H1 (cell line): ENCODE results near the gene ABCA5. TPM values are rescaled to one million over a fixed set of nuclear protein-coding genes. Genes with fewer than 3 reads are reported as not detected.

Experiments used
- CTCF ChIA-PET: fragments of 300-600 bp; sonication (Branson Sonifier 250); formaldehyde crosslinking; loops from one replicate; lab custom pipeline; 2021; ENCODE audit not compliant: partially characterized antibody; lab: Charles Lee
- POLR2A ChIA-PET: fragments of 300-600 bp; sonication (Branson Sonifier 250); formaldehyde crosslinking; loops from one replicate; lab custom pipeline; 2021; ENCODE audit warnings: inconsistent platforms; ENCODE audit not compliant: partially characterized antibody; lab: Charles Lee
- DNase-seq, 2 experiments: peaks; one replicate each; pipeline versions ENCODE4 v3.0.0 to v3.0.0-alpha.2; 2010 to 2022; ENCODE audit warnings: low spot score in 2 of 2, low read depth in 1 of 2, mixed read lengths in 1 of 2
- FAIRE-seq: peaks from 2 replicates; lab custom pipeline; 2011; peaks lifted over from hg19 to GRCh38; lab: Jason Lieb, UNC
- H2AFZ ChIP-seq: 2 replicates; pipeline ENCODE4 v1.8.1; 2012; ENCODE audit warnings: low read length, inconsistent platforms
- H2AK5ac ChIP-seq: 2 replicates; pipeline ENCODE4 v1.6.1; 2013; ENCODE audit warnings: low read depth, low read length
- H2BK120ac ChIP-seq: replicated peaks from 2 replicates; pipeline ENCODE3; 2013; ENCODE audit warnings: low read depth, low read length, inconsistent platforms
- H2BK12ac ChIP-seq: 2 replicates; pipeline ENCODE4 v1.6.1; 2013; ENCODE audit warnings: low read depth, low read length
- H2BK15ac ChIP-seq: 2 replicates; pipeline ENCODE4 v1.6.1; 2013; ENCODE audit warnings: low read length
- H2BK20ac ChIP-seq: 2 replicates; pipeline ENCODE4 v1.6.1; 2013; ENCODE audit warnings: low read length
- H2BK5ac ChIP-seq: 2 replicates; pipeline ENCODE4 v1.6.1; 2013; ENCODE audit warnings: low read depth, low read length
- H3K14ac ChIP-seq: 2 replicates; pipeline ENCODE4 v1.6.1; 2013; ENCODE audit warnings: inconsistent platforms; ENCODE audit not compliant: insufficient read length
- H3K18ac ChIP-seq: 2 replicates; pipeline ENCODE4 v1.6.1; 2013; ENCODE audit warnings: low read length; ENCODE audit errors: extremely low read depth
- H3K23ac ChIP-seq: 2 replicates; pipeline ENCODE4 v1.6.1; 2013; ENCODE audit warnings: inconsistent platforms; ENCODE audit not compliant: insufficient read length
- H3K23me2 ChIP-seq: 2 replicates; pipeline ENCODE4 v1.6.1; 2013; ENCODE audit warnings: low read depth, low read length
- H3K27ac ChIP-seq: 2 replicates; pipeline ENCODE4 v1.6.1; 2011; ENCODE audit warnings: low read depth, low read length, inconsistent platforms
- H3K27me3 ChIP-seq, 4 experiments: replicated peaks in 1 of 4; 1 replicate in 1 of 4; 2 replicates in 3 of 4; pipeline versions ENCODE4 v1.6.1 to v1.8.1; 2011 to 2013; ENCODE audit warnings: low read length in 3 of 4, mild to moderate bottlenecking in 3 of 4, inconsistent platforms in 2 of 4, mixed read lengths in 2 of 4, moderate library complexity in 1 of 4; ENCODE audit not compliant: control insufficient read depth in 3 of 4, insufficient read depth in 3 of 4; ENCODE audit errors: extremely low read depth in 1 of 4
- H3K36me3 ChIP-seq, 4 experiments: 2 replicates each; pipeline versions ENCODE4 v1.6.1 to v1.8.1; 2011 to 2013; ENCODE audit warnings: mild to moderate bottlenecking in 4 of 4, low read length in 3 of 4, moderate library complexity in 2 of 4, control low read depth in 1 of 4, inconsistent platforms in 1 of 4; ENCODE audit not compliant: insufficient read depth in 4 of 4, control insufficient read depth in 2 of 4
- H3K4ac ChIP-seq: replicated peaks from 2 replicates; pipeline ENCODE3; 2013; ENCODE audit warnings: low read length, low read depth, mixed read lengths, inconsistent platforms; ENCODE audit not compliant: insufficient read length
- H3K4me1 ChIP-seq, 4 experiments: replicated peaks in 1 of 4; 1 replicate in 1 of 4; 2 replicates in 3 of 4; pipeline versions ENCODE4 v1.6.1 to v1.8.1; 2011 to 2013; ENCODE audit warnings: low read length in 3 of 4, inconsistent platforms in 2 of 4, mixed read lengths in 1 of 4; ENCODE audit not compliant: insufficient read depth in 4 of 4, control insufficient read depth in 3 of 4
- H3K4me2 ChIP-seq, 2 experiments: 2 replicates each; pipeline versions ENCODE4 v1.6.1 to v1.8.1; 2011 to 2013; ENCODE audit warnings: low read depth in 2 of 2, low read length in 2 of 2, control low read depth in 1 of 2, inconsistent platforms in 1 of 2, mild to moderate bottlenecking in 1 of 2; ENCODE audit not compliant: insufficient read depth in 1 of 2
- H3K4me3 ChIP-seq, 4 experiments: fragments of 200-600, 300-600 bp in 1 of 4; sonication (generic), shearing (Covaris generic), sonication (Bioruptor Twin) in 1 of 4; 2 replicates each; pipeline versions ENCODE4 v1.5.1 to v1.8.1; 2011 to 2016; ENCODE audit warnings: low read length in 4 of 4, low read depth in 3 of 4, control low read depth in 2 of 4, inconsistent platforms in 2 of 4, mild to moderate bottlenecking in 2 of 4, mixed read lengths in 1 of 4, moderate library complexity in 1 of 4; ENCODE audit not compliant: insufficient read depth in 2 of 4; ENCODE audit errors: extremely low read depth in 1 of 4
- H3K56ac ChIP-seq: replicated peaks from 2 replicates; pipeline ENCODE3; 2013; ENCODE audit warnings: low read depth, mild to moderate bottlenecking, mixed read lengths, low read length, inconsistent platforms; ENCODE audit not compliant: insufficient read length
- H3K79me1 ChIP-seq: 2 replicates; pipeline ENCODE4 v1.6.1; 2013; ENCODE audit warnings: low read depth, low read length, control low read depth
- H3K79me2 ChIP-seq, 2 experiments: 2 replicates each; pipeline versions ENCODE4 v1.6.1 to v1.8.1; 2012 to 2013; ENCODE audit warnings: low read length in 2 of 2, mild to moderate bottlenecking in 2 of 2, inconsistent platforms in 1 of 2; ENCODE audit not compliant: insufficient read depth in 2 of 2, control insufficient read depth in 1 of 2
- H3K9ac ChIP-seq, 4 experiments: replicated peaks in 1 of 4; 1 replicate in 1 of 4; 2 replicates in 3 of 4; pipeline versions ENCODE4 v1.6.1 to v1.8.1; 2011 to 2013; ENCODE audit warnings: low read depth in 3 of 4, low read length in 3 of 4, control low read depth in 2 of 4, mild to moderate bottlenecking in 2 of 4, moderate library complexity in 2 of 4, inconsistent platforms in 1 of 4; ENCODE audit errors: extremely low read depth in 1 of 4
- H3K9me3 ChIP-seq, 2 experiments: 2 replicates each; pipeline versions ENCODE4 v1.6.1 to v1.8.1; 2012 to 2013; ENCODE audit warnings: mild to moderate bottlenecking in 2 of 2, moderate library complexity in 2 of 2, control low read depth in 1 of 2, inconsistent platforms in 1 of 2, low read depth in 1 of 2, low read length in 1 of 2, mixed read lengths in 1 of 2; ENCODE audit not compliant: insufficient read depth in 2 of 2
- H4K20me1 ChIP-seq, 2 experiments: replicated peaks in 1 of 2; 2 replicates each; pipeline versions ENCODE3 to v1.8.1; 2011 to 2013; ENCODE audit warnings: inconsistent platforms in 2 of 2, low read length in 2 of 2, mild to moderate bottlenecking in 1 of 2; ENCODE audit not compliant: insufficient read depth in 2 of 2, control insufficient read depth in 1 of 2
- H4K5ac ChIP-seq: 2 replicates; pipeline ENCODE4 v1.6.1; 2013; ENCODE audit warnings: low read length, low read depth, mixed read lengths, inconsistent platforms; ENCODE audit not compliant: insufficient read length
- H4K8ac ChIP-seq: 2 replicates; pipeline ENCODE4 v1.8.0; 2013; ENCODE audit warnings: mild to moderate bottlenecking, moderate library complexity, low read length, inconsistent platforms; ENCODE audit not compliant: insufficient read depth; ENCODE audit errors: extremely low read depth
- H4K91ac ChIP-seq: replicated peaks from 2 replicates; pipeline ENCODE3; 2013; ENCODE audit warnings: low read length, mixed read lengths, inconsistent platforms; ENCODE audit not compliant: insufficient read length
- BRCA1 ChIP-seq: IDR thresholded peaks from 2 replicates; pipeline ENCODE4 v1.6.1; 2012; ENCODE audit warnings: low read depth, low read length, improper control_type of control experiment
- JUND ChIP-seq: IDR thresholded peaks from 2 replicates; pipeline ENCODE4 v1.6.1; 2011; ENCODE audit warnings: mild to moderate bottlenecking, improper control_type of control experiment, low read length
- KDM4A ChIP-seq: IDR thresholded peaks from one replicate; pipeline ENCODE4 v1.7.1; 2012; ENCODE audit warnings: low read depth, mild to moderate bottlenecking, moderate library complexity, low read length, inconsistent platforms; ENCODE audit not compliant: severe bottlenecking
- POLR2A ChIP-seq, 2 experiments: IDR thresholded peaks; 1 replicate in 1 of 2; 2 replicates in 1 of 2; pipeline ENCODE4 v1.6.1; 2011; ENCODE audit warnings: low read depth in 2 of 2, low read length in 2 of 2, mild to moderate bottlenecking in 2 of 2; ENCODE audit errors: control extremely low read depth in 1 of 2
- POLR2AphosphoS5 ChIP-seq: IDR thresholded peaks from 2 replicates; pipeline ENCODE4 v1.6.1; 2011; ENCODE audit warnings: low read depth, low read length
- RBBP5 ChIP-seq: IDR thresholded peaks from 2 replicates; pipeline ENCODE4 v1.7.1; 2012; ENCODE audit warnings: low read depth, mild to moderate bottlenecking, inconsistent platforms, low read length, moderate library complexity, borderline replicate concordance
- SP2 ChIP-seq: IDR thresholded peaks from 2 replicates; pipeline ENCODE4 v1.6.1; 2012; ENCODE audit warnings: mild to moderate bottlenecking, low read length, inconsistent platforms
- SP4 ChIP-seq: IDR thresholded peaks from 2 replicates; pipeline ENCODE4 v1.6.1; 2012; ENCODE audit warnings: low read length, inconsistent platforms
- SUZ12 ChIP-seq: fragments of 200-600 bp; sonication (generic); IDR thresholded peaks from 2 replicates; pipeline ENCODE4 v1.6.1; 2012; ENCODE audit warnings: mild to moderate bottlenecking, inconsistent platforms, low read length, moderate library complexity, mixed read lengths
- TAF7 ChIP-seq: optimal IDR thresholded peaks from 2 replicates; pipeline ENCODE3; 2011; ENCODE audit warnings: low read depth, mild to moderate bottlenecking, inconsistent platforms, low read length, moderate library complexity, borderline replicate concordance
- TCF12 ChIP-seq: IDR thresholded peaks from 2 replicates; pipeline ENCODE4 v1.6.1; 2011; ENCODE audit warnings: low read depth, mild to moderate bottlenecking, low read length
- TEAD4 ChIP-seq: IDR thresholded peaks from 2 replicates; pipeline ENCODE4 v1.6.1; 2012; ENCODE audit warnings: low read depth, low read length, inconsistent platforms, mixed read lengths
- ZNF274 ChIP-seq: IDR thresholded peaks from 2 replicates; pipeline ENCODE4 v1.7.0; 2012; ENCODE audit warnings: low read length, borderline replicate concordance; ENCODE audit errors: extremely low read depth
- polyA plus RNA-seq, 7 experiments: library from polyadenylated mRNA; depleted of rRNA in 3 of 7; stranded (reverse) in 5 of 7; unstranded in 2 of 7; fragments of >200 nt in 5 of 7; fragments of 200-250 nt in 2 of 7; gene quantifications; 1 replicate in 5 of 7; 2 replicates in 1 of 7; 4 replicates in 1 of 7; pipeline versions ENCODE4 v1.2.1 to v1.2.3, GENCODE V29; 2011 to 2013; ENCODE audit warnings: missing spikeins in 2 of 7, mixed read lengths in 2 of 7
- total RNA-seq: library from RNA; stranded (reverse); fragmentation: NEBNext Ultra II Directional; extraction: Animal tissue kit (Norgen Biotek cat#: 25700); gene quantifications from 2 replicates; pipeline ENCODE4 v1.2.1, GENCODE V29; 2021
- TF ChIP-seq, protein P1 (sequence below): IDR thresholded peaks from 2 replicates; pipeline ENCODE4 v1.6.1; 2012; ENCODE audit warnings: inconsistent platforms
- TF ChIP-seq, protein P2 (sequence below): IDR thresholded peaks from 2 replicates; pipeline ENCODE4 v1.6.1; 2011; ENCODE audit warnings: low read length, improper control_type of control experiment

ABCA5 gene
- total and polyA plus RNA-seq, 2 of the 8 experiments (the other 6 are each of a cell fraction or from before 2014, with no cell fraction given), result 1.3 to 4.1 TPM

DNA sequence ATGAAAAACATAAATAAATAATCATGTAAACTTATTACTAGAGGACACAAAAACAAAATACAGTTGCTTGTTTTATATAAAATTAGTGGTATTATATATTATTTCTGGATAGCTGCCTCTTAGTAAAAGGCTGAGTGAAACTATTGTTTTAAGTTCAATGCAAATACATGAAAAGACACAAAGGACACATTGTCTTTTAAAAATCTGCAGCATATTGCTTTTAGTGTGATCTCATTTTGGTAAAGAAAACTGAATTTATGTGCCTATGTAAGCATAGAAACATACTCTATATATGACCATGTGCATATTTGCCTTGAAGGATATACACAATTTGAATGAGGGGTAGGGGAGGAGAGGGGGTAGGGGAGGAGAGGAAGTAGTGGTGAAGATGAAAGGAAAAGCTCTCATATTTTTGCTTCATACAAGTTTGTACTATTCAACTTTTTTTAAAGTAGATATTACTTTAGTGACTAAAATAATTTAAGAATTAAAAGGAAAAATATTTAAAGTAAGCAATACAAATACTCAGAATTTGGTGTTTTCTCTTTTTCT is 104.2 kb downstream of the ABCA5 start:
- H2AFZ ChIP-seq, result no peak overlapping the region
- DNase-seq (no peak), FAIRE-seq (no peak)
- no peak overlapping the region for H3K56ac ChIP-seq
- no peaks in the 10 kb centered on the region for H3K4me1 ChIP-seq
- no peak overlapping the region for H3K9ac ChIP-seq
- no peak overlapping the region for H3K18ac ChIP-seq
- CTCF ChIA-PET, result interaction anchor here (2.5 kb wide), 1 partner anchor 445 kb away, joined by 8 read pairs; no protein-coding TSS in a partner anchor
- H3K4me2 ChIP-seq, result no peak overlapping the region
- H3K36me3 ChIP-seq, result no peaks in the 10 kb centered on the region
- H2BK120ac ChIP-seq, result no peak overlapping the region
- no peaks in the 10 kb centered on the region for H3K79me1 ChIP-seq
- no peak overlapping the region for H2BK5ac ChIP-seq
- POLR2A ChIA-PET, result no interaction called here
- no peak overlapping the region for H4K91ac ChIP-seq
- no peaks in the 10 kb centered on the region for H3K9me3 ChIP-seq
- no peaks in the 10 kb centered on the region for H3K79me2 ChIP-seq
- no peak overlapping the region for H2BK20ac ChIP-seq
- H3K23ac ChIP-seq, result no peak overlapping the region
- H2BK15ac ChIP-seq, result no peak overlapping the region
- H4K20me1 ChIP-seq, result no peaks in the 10 kb centered on the region
- H2BK12ac ChIP-seq, result no peak overlapping the region
- no peak overlapping the region for H3K4ac ChIP-seq
- H2AK5ac ChIP-seq, result no peak overlapping the region
- H3K23me2 ChIP-seq, result no peaks in the 10 kb centered on the region
- H3K27me3 ChIP-seq, result no peaks in the 10 kb centered on the region
- H3K27ac ChIP-seq, result no peak overlapping the region
- no peak overlapping the region for H4K5ac ChIP-seq
- no peak overlapping the region for H3K14ac ChIP-seq
- no peak overlapping the region for H4K8ac ChIP-seq
- no peak overlapping the region for H3K4me3 ChIP-seq
- TF ChIP-seq BRCA1 (no peak), SP4 (no peak), TCF12 (no peak), SUZ12 (no peak), ZNF274 (no peak), KDM4A (no peak), SP2 (no peak), TAF7 (no peak), JUND (no peak), POLR2A (IDR thresholded peaks at IDR 0.05; ENCODE audit: control extremely low read depth in 1 of 2, low read depth in 2 of 2, low read length in 2 of 2) (no peak), TEAD4 (no peak), POLR2AphosphoS5 (no peak), RBBP5 (no peak)
- TF ChIP-seq, protein P1, sequence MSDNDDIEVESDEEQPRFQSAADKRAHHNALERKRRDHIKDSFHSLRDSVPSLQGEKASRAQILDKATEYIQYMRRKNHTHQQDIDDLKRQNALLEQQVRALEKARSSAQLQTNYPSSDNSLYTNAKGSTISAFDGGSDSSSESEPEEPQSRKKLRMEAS, result no peak
- TF ChIP-seq, protein P2, sequence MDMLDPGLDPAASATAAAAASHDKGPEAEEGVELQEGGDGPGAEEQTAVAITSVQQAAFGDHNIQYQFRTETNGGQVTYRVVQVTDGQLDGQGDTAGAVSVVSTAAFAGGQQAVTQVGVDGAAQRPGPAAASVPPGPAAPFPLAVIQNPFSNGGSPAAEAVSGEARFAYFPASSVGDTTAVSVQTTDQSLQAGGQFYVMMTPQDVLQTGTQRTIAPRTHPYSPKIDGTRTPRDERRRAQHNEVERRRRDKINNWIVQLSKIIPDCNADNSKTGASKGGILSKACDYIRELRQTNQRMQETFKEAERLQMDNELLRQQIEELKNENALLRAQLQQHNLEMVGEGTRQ, result no peak
